HepG2 (cell line): ENCODE measurements around the gene MCM3AP. TPM values are rescaled to one million over a fixed set of nuclear protein-coding genes. Genes with fewer than 3 reads are reported as not detected.

ENCODE experiments used
- ATAC-seq: fragments of 200-7000 bp; cut with Tn5 transposase; 3 replicates; pipeline ENCODE4 v1.9.1; 2020; ENCODE audit warnings: mild to moderate bottlenecking, moderate library complexity
- BruUV-seq: library from RNA; stranded (reverse); fragments of 400-500 nt; replicated peaks from 2 replicates; lab custom pipeline; 2021; lab: Mats Ljungman, UMichigan
- CTCF ChIA-PET: fragments of 300-600 bp; formaldehyde crosslinking; extraction: SDS; loops from one replicate; lab custom pipeline; 2021; ENCODE audit warnings: low total read pairs, inconsistent platforms, low intra/inter-chr PET ratio; lab: Yijun Ruan, JAX
- POLR2A ChIA-PET: fragments of 350-600 bp; sonication (Branson Sonifier 250); formaldehyde crosslinking; loops from one replicate; lab custom pipeline; 2020; ENCODE audit warnings: antibody characterized with exemption, inconsistent platforms; lab: Yijun Ruan, JAX
- DNase-seq: peaks from one replicate; pipeline ENCODE4 v3.0.0-alpha.2; 2015; ENCODE audit warnings: low spot score
- FAIRE-seq: peaks from 3 replicates; lab custom pipeline; 2011; peaks lifted over from hg19 to GRCh38; lab: Jason Lieb, UNC
- H2AFZ ChIP-seq: one replicate; pipeline ENCODE4 v1.6.1; 2011; ENCODE audit warnings: low read length, inconsistent platforms
- H3K27ac ChIP-seq: fragments of 300-600 bp; 3 replicates; pipeline ENCODE4 v1.8.0; 2011; ENCODE audit warnings: mixed run types, mild to moderate bottlenecking, mixed read lengths, low read length, inconsistent platforms; ENCODE audit not compliant: insufficient read depth; ENCODE audit errors: extremely low read length
- H3K27me3 ChIP-seq, 2 experiments: fragments of 200-600 bp in 1 of 2; 2 replicates in 1 of 2; 3 replicates in 1 of 2; pipeline versions ENCODE4 v1.6.0 to v1.8.0; 2011; ENCODE audit warnings: low read length in 2 of 2, mild to moderate bottlenecking in 2 of 2, moderate library complexity in 2 of 2, inconsistent platforms in 1 of 2; ENCODE audit not compliant: insufficient read depth in 2 of 2, control insufficient read depth in 1 of 2
- H3K36me3 ChIP-seq, 2 experiments: fragments of 200-600 bp in 1 of 2; replicated peaks in 1 of 2; 2 replicates in 1 of 2; 3 replicates in 1 of 2; pipeline versions ENCODE4 v1.5.1 to v1.8.0; 2011; ENCODE audit warnings: low read length in 2 of 2, inconsistent platforms in 1 of 2; ENCODE audit not compliant: insufficient read depth in 2 of 2, control insufficient read depth in 1 of 2
- H3K4me1 ChIP-seq: 2 replicates; pipeline ENCODE4 v1.5.1; 2012; ENCODE audit warnings: low read length, inconsistent platforms; ENCODE audit not compliant: insufficient read depth
- H3K4me2 ChIP-seq: 2 replicates; pipeline ENCODE4 v1.6.0; 2011; ENCODE audit warnings: low read depth, low read length, inconsistent platforms
- H3K4me3 ChIP-seq, 3 experiments: fragments of 200-600 bp in 1 of 3; sonication (generic), shearing (Covaris generic) in 1 of 3; replicated peaks in 1 of 3; 2 replicates each; pipeline ENCODE4 v1.5.1; 2011 to 2016; ENCODE audit warnings: low read length in 3 of 3, inconsistent platforms in 2 of 3, low read depth in 2 of 3, mild to moderate bottlenecking in 2 of 3, control low read depth in 1 of 3, mixed read lengths in 1 of 3; ENCODE audit not compliant: insufficient read depth in 1 of 3
- H3K79me2 ChIP-seq: one replicate; pipeline ENCODE4 v1.6.1; 2011; ENCODE audit warnings: low read length, inconsistent platforms; ENCODE audit not compliant: insufficient read depth
- H3K9ac ChIP-seq: 2 replicates; pipeline ENCODE4 v1.6.0; 2011; ENCODE audit warnings: mild to moderate bottlenecking, low read depth, low read length, inconsistent platforms; ENCODE audit not compliant: insufficient read depth
- H3K9me3 ChIP-seq: 2 replicates; pipeline ENCODE4 v1.5.1; 2012; ENCODE audit warnings: mild to moderate bottlenecking, low read length
- H4K20me1 ChIP-seq: 2 replicates; pipeline ENCODE4 v1.6.0; 2011; ENCODE audit warnings: inconsistent platforms, mild to moderate bottlenecking, low read length, moderate library complexity; ENCODE audit not compliant: insufficient read depth
- CBFB ChIP-seq: sonication (generic); formaldehyde crosslinking; IDR thresholded peaks from 2 replicates; pipeline ENCODE4 v1.4.0; 2020; ENCODE audit warnings: missing genetic modification reagents
- EED ChIP-seq: sonication (generic); formaldehyde crosslinking; IDR thresholded peaks from 2 replicates; pipeline ENCODE4 v1.5.0; 2020; ENCODE audit warnings: mild to moderate bottlenecking, missing genetic modification reagents
- NAIF1 ChIP-seq: sonication (generic); formaldehyde crosslinking; IDR thresholded peaks from 2 replicates; pipeline ENCODE4 v1.5.0; 2020; ENCODE audit warnings: mild to moderate bottlenecking, missing genetic modification reagents, borderline replicate concordance
- POLR2AphosphoS5 ChIP-seq: IDR thresholded peaks from 2 replicates; pipeline ENCODE4 v1.6.1; 2012; ENCODE audit warnings: low read depth, low read length
- SATB2 ChIP-seq: sonication (generic); formaldehyde crosslinking; IDR thresholded peaks from 2 replicates; pipeline ENCODE4 v1.5.0; 2020; ENCODE audit warnings: missing genetic modification reagents
- TBL1XR1 ChIP-seq: fragments of 150-350 bp; IDR thresholded peaks from 2 replicates; pipeline ENCODE4 v1.6.1; 2014; ENCODE audit warnings: borderline replicate concordance, low read length; ENCODE audit not compliant: partially characterized antibody
- UBTF ChIP-seq: sonication (generic); formaldehyde crosslinking; IDR thresholded peaks from 2 replicates; pipeline ENCODE4 v1.4.0; 2020; ENCODE audit warnings: mild to moderate bottlenecking, missing genetic modification reagents
- ZFP36L1 ChIP-seq: sonication (generic); formaldehyde crosslinking; IDR thresholded peaks from 2 replicates; pipeline ENCODE4 v1.8.0; 2022; ENCODE audit warnings: mild to moderate bottlenecking, missing genetic modification reagents, moderate library complexity
- ZNF33B ChIP-seq: sonication (generic); formaldehyde crosslinking; IDR thresholded peaks from 2 replicates; pipeline ENCODE4 v1.5.1; 2020; ENCODE audit warnings: mild to moderate bottlenecking, missing genetic modification reagents
- ZNF549 ChIP-seq: sonication (generic); formaldehyde crosslinking; IDR thresholded peaks from 2 replicates; pipeline ENCODE4 v1.5.0; 2020; ENCODE audit warnings: missing genetic modification reagents
- ZNF572 ChIP-seq: sonication (generic); formaldehyde crosslinking; IDR thresholded peaks from 2 replicates; pipeline ENCODE4 v1.5.1; 2020; ENCODE audit warnings: mild to moderate bottlenecking, missing genetic modification reagents
- ZNF576 ChIP-seq: sonication (generic); formaldehyde crosslinking; IDR thresholded peaks from 2 replicates; pipeline ENCODE4 v1.4.0; 2020; ENCODE audit warnings: mild to moderate bottlenecking, missing genetic modification reagents
- WGBS: methylation state at CpG from one replicate; pipeline ENCODE4 v1.1.6; 2017; ENCODE audit warnings: low lambda C conversion rate; 5-methylcytosine and 5-hydroxymethylcytosine counted together
- in situ Hi-C: cut with HindIII; loops from 2 replicates; pipeline ENCODE4 v1.10.0; 2017; ENCODE audit warnings: low pct_unique_long_range_greater_than_20kb; ENCODE audit not compliant: extremely low pct_ligation_motif_present
- intact Hi-C: fragments of 100-400 bp; cut with micrococcal nuclease; formaldehyde crosslinking; loops from one replicate; pipeline ENCODE4 v1.10.0; 2022; ENCODE audit not compliant: unreplicated experiment
- polyA plus RNA-seq, 8 experiments: library from polyadenylated mRNA; depleted of rRNA in 3 of 8; stranded (reverse) in 7 of 8; unstranded in 1 of 8; fragments of >200 nt; fragmentation: Illumina TruSeq in 4 of 8; extraction: Trizol in 4 of 8; gene quantifications; 2 replicates each; pipeline versions ENCODE4 v1.2.1 to v1.2.3, GENCODE V29; 2011 to 2016; ENCODE audit warnings: low read depth in 4 of 8, missing spikeins in 1 of 8, mixed read lengths in 1 of 8; ENCODE audit not compliant: insufficient read depth in 1 of 8
- total RNA-seq, 5 experiments: library from RNA; depleted of rRNA; stranded (reverse); fragments of >200 nt; fragmentation: Illumina TruSeq; extraction: Trizol; gene quantifications; 2 replicates each; pipeline ENCODE4 v1.2.3, GENCODE V29; 2016; ENCODE audit warnings: low read depth in 1 of 5

Gene MCM3AP
- total and polyA plus RNA-seq, 2 of the 13 experiments (the other 11 are each of a cell fraction or from before 2014, with no cell fraction given) = 27.0 to 54.7 TPM

GRCh38 chr21:46220275-46220810 lies 65.1 kb downstream of the MCM3AP start:
- no TSS peak for BruUV-seq
- peaks cover 16% of the 10 kb centered on the region for H4K20me1 ChIP-seq
- H3K4me3 ChIP-seq = no peak overlapping the region
- peaks cover 13% of the 10 kb centered on the region for H3K4me1 ChIP-seq
- peaks cover 14 to 63% of the 10 kb centered on the region in 2 experiments for H3K36me3 ChIP-seq
- POLR2A ChIA-PET = no interaction called here
- DNase-seq = no peak
- ATAC-seq = no peak
- H3K27me3 ChIP-seq = no peaks in the 10 kb centered on the region
- TF ChIP-seq POLR2AphosphoS5 = 0 out of 2 replicates have a peak, but pooled peaks have one; percentile 21
- TF ChIP-seq TBL1XR1 = no peak
- FAIRE-seq = no peak
- CTCF ChIA-PET = no interaction called here
- no peaks in the 10 kb centered on the region for H3K9me3 ChIP-seq
- H2AFZ ChIP-seq = no peak overlapping the region
- intact Hi-C loops = loop anchor here (10.0 kb wide), 1 partner anchor 64 kb away; the partner anchor contains the start of genes MCM3AP and YBEY
- H3K79me2 ChIP-seq = peaks cover 53% of the 10 kb centered on the region
- no peak overlapping the region for H3K27ac ChIP-seq
- no peak overlapping the region for H3K9ac ChIP-seq
- WGBS = 97% methylated on average over 13 of the region's 13 CpGs
- no peak overlapping the region for H3K4me2 ChIP-seq
- in situ Hi-C loops = no loop called here

GRCh38 chr21:46219591-46220239 lies 65.7 kb downstream of the MCM3AP start:
- no peak overlapping the region for H3K4me3 ChIP-seq
- H3K9me3 ChIP-seq = no peaks in the 10 kb centered on the region
- H3K9ac ChIP-seq = no peak overlapping the region
- CTCF ChIA-PET = no interaction called here
- no peak overlapping the region for H3K4me2 ChIP-seq
- no peak overlapping the region for H2AFZ ChIP-seq
- H3K79me2 ChIP-seq = peaks cover 46% of the 10 kb centered on the region
- intact Hi-C loops (loop anchor here (10.0 kb wide), 1 partner anchor 65 kb away; the partner anchor contains the start of genes MCM3AP and YBEY), in situ Hi-C loops (no loop called here)
- no peaks in the 10 kb centered on the region for H3K27me3 ChIP-seq
- POLR2A ChIA-PET = no interaction called here
- no TSS peak for BruUV-seq
- no peak for DNase-seq
- WGBS = 96% methylated on average over 6 of the region's 13 CpGs
- peaks cover 12% of the 10 kb centered on the region for H4K20me1 ChIP-seq
- peaks cover 14 to 67% of the 10 kb centered on the region in 2 experiments for H3K36me3 ChIP-seq
- FAIRE-seq = no peak
- no peak for ATAC-seq
- peaks cover 11% of the 10 kb centered on the region for H3K4me1 ChIP-seq
- H3K27ac ChIP-seq = no peak overlapping the region
- no peak for TF ChIP-seq CBFB (CRISPR knock-in tag)
- no peak for TF ChIP-seq EED (CRISPR knock-in tag)
- TF ChIP-seq ZNF549 (CRISPR knock-in tag) = no peak
- no peak for TF ChIP-seq SATB2 (CRISPR knock-in tag)
- no peak for TF ChIP-seq ZNF576 (CRISPR knock-in tag)
- no peak for TF ChIP-seq NAIF1 (CRISPR knock-in tag)
- no peak for TF ChIP-seq UBTF (CRISPR knock-in tag)
- no peak for TF ChIP-seq ZNF572
- no peak for TF ChIP-seq ZFP36L1 (CRISPR knock-in tag)
- no peak for TF ChIP-seq ZNF33B (CRISPR knock-in tag)
